GM12878 (cell line): ENCODE measurements around the gene SVIL. TPM values are rescaled to one million over a fixed set of nuclear protein-coding genes. Genes with fewer than 3 reads are reported as not detected.

Experiments used
- ATAC-seq: fragments of 200-7000 bp; cut with Tn5 transposase; 3 replicates; pipeline ENCODE4 v1.9.1; 2020; ENCODE audit warnings: mild to moderate bottlenecking, moderate library complexity
- BruUV-seq: library from RNA; stranded (reverse); fragments of 400-500 nt; replicated peaks from 2 replicates; lab custom pipeline; 2021; lab: Mats Ljungman, UMichigan
- CTCF ChIA-PET: fragments of 300-600 bp; sonication (Branson Sonifier 250); formaldehyde crosslinking; extraction: SDS; loops from one replicate; lab custom pipeline; 2021; ENCODE audit warnings: inconsistent platforms; lab: Yijun Ruan, JAX
- POLR2A ChIA-PET: fragments of 350-600 bp; formaldehyde crosslinking; extraction: SDS; loops from one replicate; lab custom pipeline; 2021; ENCODE audit warnings: inconsistent platforms; lab: Charles Lee
- RAD21 ChIA-PET: fragments of 300-600 bp; sonication (Branson Sonifier 250); formaldehyde crosslinking; loops from one replicate; lab custom pipeline; 2023; ENCODE audit warnings: antibody characterized with exemption; ENCODE audit not compliant: unreplicated experiment; lab: Charles Lee
- SMC1A ChIA-PET: fragments of 300-600 bp; sonication (Branson Sonifier 250); formaldehyde crosslinking; loops from one replicate; lab custom pipeline; 2023; ENCODE audit not compliant: unreplicated experiment, uncharacterized antibody; lab: Charles Lee
- DNase-seq: peaks from one replicate; pipeline ENCODE4 v3.0.0-alpha.2; 2011; ENCODE audit warnings: low read depth, low spot score
- FAIRE-seq: peaks from 3 replicates; lab custom pipeline; 2011; peaks lifted over from hg19 to GRCh38; lab: Jason Lieb, UNC
- H2AFZ ChIP-seq: 2 replicates; pipeline ENCODE4 v1.6.0; 2011; ENCODE audit warnings: low read depth, low read length, control low read depth; ENCODE audit not compliant: control insufficient read depth
- H3K27ac ChIP-seq: 2 replicates; pipeline ENCODE4 v1.5.1; 2011; ENCODE audit warnings: control low read depth; ENCODE audit not compliant: control insufficient read depth, insufficient read depth
- H3K27me3 ChIP-seq, 2 experiments: replicated peaks in 1 of 2; 2 replicates each; pipeline versions ENCODE4 v1.6.0 to v1.6.1; 2011; ENCODE audit warnings: low read length in 1 of 2; ENCODE audit not compliant: control insufficient read depth in 2 of 2, insufficient read depth in 2 of 2
- H3K36me3 ChIP-seq, 2 experiments: 2 replicates each; pipeline ENCODE4 v1.5.1; 2011; ENCODE audit warnings: low read length in 1 of 2; ENCODE audit not compliant: control insufficient read depth in 2 of 2, insufficient read depth in 2 of 2
- H3K4me1 ChIP-seq: 2 replicates; pipeline ENCODE4 v1.6.1; 2011; ENCODE audit warnings: mild to moderate bottlenecking, low read length, moderate library complexity, mixed read lengths; ENCODE audit not compliant: control insufficient read depth, insufficient read depth
- H3K4me2 ChIP-seq: 2 replicates; pipeline ENCODE4 v1.6.0; 2011; ENCODE audit warnings: control low read depth; ENCODE audit not compliant: control insufficient read depth, insufficient read depth
- H3K4me3 ChIP-seq: fragments of 200-600 bp; sonication (generic); 2 replicates; pipeline ENCODE4 v1.5.1; 2016
- H3K79me2 ChIP-seq: 2 replicates; pipeline ENCODE4 v1.6.0; 2011; ENCODE audit warnings: low read length; ENCODE audit not compliant: control insufficient read depth, insufficient read depth
- H3K9ac ChIP-seq: 2 replicates; pipeline ENCODE4 v1.8.0; 2011; ENCODE audit warnings: low read length, control low read depth, mixed read lengths; ENCODE audit not compliant: control insufficient read depth, insufficient read depth
- H3K9me3 ChIP-seq: replicated peaks from 3 replicates; pipeline ENCODE4 v1.5.1; 2011; ENCODE audit warnings: mild to moderate bottlenecking, low read length; ENCODE audit not compliant: control insufficient read depth, insufficient read depth
- H4K20me1 ChIP-seq: 2 replicates; pipeline ENCODE4 v1.6.0; 2011; ENCODE audit not compliant: control insufficient read depth, insufficient read depth
- ATF3 ChIP-seq: IDR thresholded peaks from 2 replicates; pipeline ENCODE4 v1.6.1; 2011; ENCODE audit warnings: low read depth, mild to moderate bottlenecking, low read length, moderate library complexity, borderline replicate concordance; ENCODE audit errors: extremely low read depth
- DPF2 ChIP-seq: fragments of 450-650 bp; IDR thresholded peaks from 2 replicates; pipeline ENCODE4 v1.6.1; 2017; ENCODE audit warnings: mild to moderate bottlenecking
- E4F1 ChIP-seq: fragments of 450-650 bp; IDR thresholded peaks from 2 replicates; pipeline ENCODE4 v1.6.1; 2018; ENCODE audit warnings: borderline replicate concordance, mild to moderate bottlenecking; ENCODE audit not compliant: partially characterized antibody
- HDAC6 ChIP-seq: fragments of 200-600 bp; sonication (generic); IDR thresholded peaks from one replicate; pipeline ENCODE4 v1.8.0; 2017; ENCODE audit warnings: antibody characterized with exemption; ENCODE audit not compliant: unreplicated experiment
- IKZF1 ChIP-seq: fragments of 450-650 bp; conservative IDR thresholded peaks from 2 replicates; pipeline ENCODE4 v1.6.1; 2017; ENCODE audit warnings: antibody characterized with exemption, mild to moderate bottlenecking
- NFXL1 ChIP-seq: fragments of 450-650 bp; IDR thresholded peaks from 2 replicates; pipeline ENCODE4 v1.6.1; 2017; ENCODE audit warnings: antibody characterized with exemption, mild to moderate bottlenecking, borderline replicate concordance
- NKRF ChIP-seq: fragments of 450-650 bp; conservative IDR thresholded peaks from 2 replicates; pipeline ENCODE4 v1.6.1; 2017; ENCODE audit warnings: mild to moderate bottlenecking, moderate library complexity
- NR2C2 ChIP-seq: IDR thresholded peaks from 2 replicates; pipeline ENCODE4 v1.6.1; 2011; ENCODE audit warnings: borderline replicate concordance, low read depth; ENCODE audit not compliant: control insufficient read depth, insufficient read length
- NR2F1 ChIP-seq: fragments of 450-650 bp; conservative IDR thresholded peaks from 2 replicates; pipeline ENCODE4 v1.6.1; 2017; ENCODE audit warnings: mild to moderate bottlenecking
- POLR2A ChIP-seq: IDR thresholded peaks from 2 replicates; pipeline ENCODE4 v1.6.1; 2011; ENCODE audit warnings: low read depth, mild to moderate bottlenecking, low read length
- STAT1 ChIP-seq: fragments of 450-650 bp; conservative IDR thresholded peaks from 2 replicates; pipeline ENCODE4 v1.6.1; 2014; ENCODE audit warnings: antibody characterized with exemption, mild to moderate bottlenecking
- ZNF274 ChIP-seq: IDR thresholded peaks from one replicate; pipeline ENCODE4 v1.8.0; 2011; ENCODE audit not compliant: insufficient read length, insufficient read depth
- WGBS: methylation state at CpG from one replicate; pipeline ENCODE4 v1.1.6; 2016; ENCODE audit warnings: low lambda C conversion rate; ENCODE audit not compliant: insufficient replicate concordance, insufficient coverage; ENCODE audit errors: missing lambda C conversion rate; 5-methylcytosine and 5-hydroxymethylcytosine counted together
- in situ Hi-C: fragments of 300-500 bp; cut with MboI; formaldehyde crosslinking; loops from 9 replicates; pipeline ENCODE4 v1.14.3; 2018; ENCODE audit warnings: mixed read lengths
- intact Hi-C: fragments of 100-400 bp; cut with micrococcal nuclease; formaldehyde crosslinking; loops from one replicate; pipeline ENCODE4 v1.14.2; 2022; ENCODE audit not compliant: unreplicated experiment
- polyA plus RNA-seq, 11 experiments: library from polyadenylated mRNA; depleted of rRNA in 4 of 11; unstranded in 6 of 11; stranded (reverse) in 5 of 11; fragments of >200 nt; fragmentation: Nextera tagmentation in 4 of 11; fragmentation: Illumina TruSeq in 1 of 11; extraction: Ambion mirVana in 4 of 11; extraction: Trizol in 1 of 11; gene quantifications; 1 replicate in 1 of 11; 2 replicates in 10 of 11; pipeline versions ENCODE4 v1.2.1 to v1.2.3, GENCODE V29; 2011 to 2016; ENCODE audit warnings: inconsistent platforms in 2 of 11, missing spikeins in 2 of 11, low read depth in 1 of 11
- total RNA-seq, 4 experiments: library from RNA; depleted of rRNA in 3 of 4; stranded (reverse); fragments of >200 nt in 3 of 4; fragmentation: Illumina TruSeq in 1 of 4; extraction: Trizol in 1 of 4; gene quantifications; 2 replicates each; pipeline versions ENCODE4 v1.2.1 to v1.2.3, GENCODE V29; 2013 to 2021

The SVIL gene
- total and polyA plus RNA-seq, 10 of the 15 experiments (the other 5 are each of a cell fraction or from before 2014, with no cell fraction given), result 0.22 to 1.9 (median 0.87) TPM

- POLR2A ChIA-PET, result no interaction called here
- Histone ChIP-seq H3K9me3 (no peaks in the 10 kb centered on the region), H4K20me1 (no peaks in the 10 kb centered on the region), H3K27me3 (no peaks in the 10 kb centered on the region), H3K27ac (no peak overlapping the region), H2AFZ (no peak overlapping the region), H3K4me1 (no peaks in the 10 kb centered on the region), H3K36me3 (no peaks in the 10 kb centered on the region), H3K9ac (no peak overlapping the region), H3K4me3 (no peak overlapping the region)
- FAIRE-seq, result no peak
- RAD21 ChIA-PET, result no interaction called here
- in situ Hi-C loops, result no loop called here
- WGBS, result 6% methylated on average over 2 of the region's 2 CpGs
- peak; percentile 19 for ATAC-seq
- BruUV-seq, result no TSS peak
- CTCF ChIA-PET, result no interaction called here
- DNase-seq, result no peak
- no peak for TF ChIP-seq POLR2A
- TF ChIP-seq NR2F1, result no peak
- TF ChIP-seq E4F1, result no peak
- no peak for TF ChIP-seq IKZF1
- no peak for TF ChIP-seq ATF3
- TF ChIP-seq HDAC6, result no peak
- TF ChIP-seq NR2C2, result no peak
- no peak for TF ChIP-seq NKRF
- TF ChIP-seq ZNF274, result no peak
- TF ChIP-seq STAT1, result no peak
- TF ChIP-seq NFXL1, result no peak
- no peak for TF ChIP-seq DPF2
- TF ChIP-seq, all 136 proteins: peak for 0
- Histone ChIP-seq H3K79me2 (no peaks in the 10 kb centered on the region), H3K4me2 (no peak overlapping the region)
- intact Hi-C loops, result no loop called here
- SMC1A ChIA-PET, result interaction anchor here (1.2 kb wide), 1 partner anchor 9 kb away, joined by 4 read pairs; no protein-coding TSS in a partner anchor
Observed at GRCh38 chr10:29600067-29600466, 34.7 kb downstream of the SVIL start.
